GM12873 (cell line): ENCODE data around the gene MRPL48.

Source experiments
- CTCF ChIP-seq: IDR thresholded peaks from 2 replicates; pipeline ENCODE4 v1.5.1; 2012; ENCODE audit warnings: low read depth, mild to moderate bottlenecking, moderate library complexity, low read length, control low read depth; ENCODE audit not compliant: insufficient read depth; ENCODE audit errors: missing control alignments

MRPL48 gene

GRCh38 chr11:73783483-73784020 lies 4.1 kb upstream of the MRPL48 start:
- no peak for TF ChIP-seq CTCF

- no peak for TF ChIP-seq CTCF
Measured at GRCh38 chr11:73784080-73784634, 3.5 kb upstream of the MRPL48 start.

GRCh38 chr11:73784734-73785133 lies 2.9 kb upstream of the MRPL48 start:
- TF ChIP-seq CTCF: no peak

GRCh38 chr11:73787051-73787642 lies 527 bp upstream of the MRPL48 start:
- no peak for TF ChIP-seq CTCF

- no peak for TF ChIP-seq CTCF
Measured at GRCh38 chr11:73789279-73789670, 1.6 kb downstream of the MRPL48 start.

GRCh38 chr11:73792584-73792983 lies 4.9 kb downstream of the MRPL48 start:
- TF ChIP-seq CTCF: no peak

GRCh38 chr11:73795925-73796632 lies 8.4 kb downstream of the MRPL48 start:
- TF ChIP-seq CTCF: no peak
